Activated effector memory CD4-positive, alpha-beta T cell treated with anti-CD3 and anti-CD28 coated beads, Interleukin-2, amount 50 U/mL, for 16 hours (primary cell): ENCODE measurements around the gene KCNF1.

Experiments used
- DNase-seq: peaks from one replicate; pipeline ENCODE4 v3.0.0-alpha.2; 2020

Gene KCNF1

GRCh38 chr2:10921525-10921924, 9.8 kb downstream of the KCNF1 start:
- DNase-seq: peak; percentile 17

GRCh38 chr2:10922307-10923007, 10.7 kb downstream of the KCNF1 start:
- peak; percentile 39 for DNase-seq

- peak; percentile 44 for DNase-seq
Observed at GRCh38 chr2:10923008-10923375, 11.3 kb downstream of the KCNF1 start.

GRCh38 chr2:10923965-10924364, 12.2 kb downstream of the KCNF1 start:
- DNase-seq: no peak

GRCh38 chr2:10924441-10924840, 12.7 kb downstream of the KCNF1 start:
- DNase-seq: peak; percentile 52

GRCh38 chr2:10924859-10925258, 13.1 kb downstream of the KCNF1 start:
- DNase-seq: no peak

- DNase-seq: peak; percentile 22
Observed at GRCh38 chr2:10926191-10926820, 14.6 kb downstream of the KCNF1 start.

- no peak for DNase-seq
Observed at GRCh38 chr2:10930721-10931516, 19.2 kb downstream of the KCNF1 start.

- DNase-seq: no peak
Observed at GRCh38 chr2:10931710-10932255, 20.0 kb downstream of the KCNF1 start.

- DNase-seq: no peak
Observed at GRCh38 chr2:10932345-10933151, 20.8 kb downstream of the KCNF1 start.

- DNase-seq: no peak
Observed at GRCh38 chr2:10933700-10934225, 22.0 kb downstream of the KCNF1 start.

- DNase-seq: peak; percentile 28
Observed at GRCh38 chr2:10934308-10934978, 22.7 kb downstream of the KCNF1 start.

- no peak for DNase-seq
Observed at GRCh38 chr2:10934979-10935350, 23.2 kb downstream of the KCNF1 start.

GRCh38 chr2:10935366-10935918, 23.7 kb downstream of the KCNF1 start:
- DNase-seq: peak; percentile 46

GRCh38 chr2:10935953-10936942, 24.5 kb downstream of the KCNF1 start:
- DNase-seq: peak; percentile 27

- DNase-seq: no peak
Observed at GRCh38 chr2:10939058-10939457, 27.3 kb downstream of the KCNF1 start.

- no peak for DNase-seq
Observed at GRCh38 chr2:10940596-10940995, 28.9 kb downstream of the KCNF1 start.

GRCh38 chr2:10941383-10941782, 29.6 kb downstream of the KCNF1 start:
- peak; percentile 30 for DNase-seq

GRCh38 chr2:10944799-10945198, 33.1 kb downstream of the KCNF1 start:
- peak; percentile 41 for DNase-seq

- peak; percentile 30 for DNase-seq
Observed at GRCh38 chr2:10946394-10946793, 34.7 kb downstream of the KCNF1 start.
